ENCODE measurements around the gene NPFF. TPM values are rescaled to one million over a fixed set of nuclear protein-coding genes. Genes with fewer than 3 reads are reported as not detected.

Gene NPFF
- total RNA-seq, 1 experiment from 2014 or later = not detected

GRCh38 chr12:53539526-53539925, 32.2 kb upstream of the NPFF start:
- POLR2A ChIA-PET (ENCODE audit: unreplicated experiment) = interaction anchor here (0.6 kb wide), 2 partner anchors 22 to 38 kb away, joined by 3 to 5 read pairs; partner anchors contain the start of gene TARBP2
- H3K36me3 ChIP-seq (ENCODE audit: low read depth) = peaks cover 27% of the 10 kb centered on the region; the same call in 1 of the 2 replicates
- CTCF ChIA-PET = no interaction called here

GRCh38 chr12:53538209-53538689, 31.0 kb upstream of the NPFF start:
- Histone ChIP-seq H3K4me2 (peak overlapping the region; percentile 65), H3K27me3 (ENCODE audit: insufficient read depth, low read depth) (no peaks in the 10 kb centered on the region), H3K4me3 (no peak overlapping the region), H3K27ac (peak overlapping the region; percentile 73), H3K79me2 (ENCODE audit: low read depth) (no peaks in the 10 kb centered on the region), H3K9me3 (ENCODE audit: insufficient read depth, low read depth) (no peaks in the 10 kb centered on the region), H3F3A (ENCODE audit: insufficient read depth, low read depth) (peaks cover 38% of the 10 kb centered on the region), H2AFZ (no peak overlapping the region), H4K20me1 (ENCODE audit: insufficient read depth) (no peaks in the 10 kb centered on the region), H3K9me2 (ENCODE audit: insufficient read depth) (no peaks in the 10 kb centered on the region), H3K4me1 (replicated peaks; ENCODE audit: insufficient read depth) (peaks cover 33% of the 10 kb centered on the region), H3K36me3 (ENCODE audit: low read depth) (peaks cover 31% of the 10 kb centered on the region; the same call in 1 of the 2 replicates)
- no TSS peak for BruUV-seq (replicated peaks)
- peak; percentile 42 to 92 for DNase-seq
- no peak for TF ChIP-seq EZH2 (IDR thresholded peaks at IDR 0.05; ENCODE audit: low read depth)
- TF ChIP-seq CTCF (conservative IDR thresholded peaks at IDR 0.05) = no peak
- ChIA-PET CTCF (interaction anchor here (0.7 kb wide), 1 partner anchor 850 kb away, joined by 3 read pairs; no protein-coding TSS in a partner anchor), POLR2A (ENCODE audit: unreplicated experiment) (no interaction called here)
- intact Hi-C loops (cut with micrococcal nuclease; ENCODE audit: unreplicated experiment) = no loop called here

More at GRCh38 chr12:53539526-53539925, 32.2 kb upstream of the NPFF start:
- H3K79me2 ChIP-seq (ENCODE audit: low read depth) = no peaks in the 10 kb centered on the region
- H3K9me2 ChIP-seq (ENCODE audit: insufficient read depth) = no peaks in the 10 kb centered on the region
- H4K20me1 ChIP-seq (ENCODE audit: insufficient read depth) = no peaks in the 10 kb centered on the region
- no peak overlapping the region for H2AFZ ChIP-seq
- no peaks in the 10 kb centered on the region for H3K27me3 ChIP-seq (ENCODE audit: insufficient read depth, low read depth)
- H3K4me3 ChIP-seq = no peak overlapping the region
- H3K27ac ChIP-seq = peak overlapping the region; percentile 73; the same call in 1 of the 2 replicates
- intact Hi-C loops (cut with micrococcal nuclease; ENCODE audit: unreplicated experiment) = no loop called here
- no TSS peak for BruUV-seq (replicated peaks)
- DNase-seq = no peak
- H3K4me1 ChIP-seq (replicated peaks; ENCODE audit: insufficient read depth) = peaks cover 33% of the 10 kb centered on the region
- peaks cover 38% of the 10 kb centered on the region for H3F3A ChIP-seq (ENCODE audit: insufficient read depth, low read depth)
- H3K4me2 ChIP-seq = peak overlapping the region; percentile 65
- TF ChIP-seq EZH2 (IDR thresholded peaks at IDR 0.05; ENCODE audit: low read depth) (no peak), CTCF (conservative IDR thresholded peaks at IDR 0.05) (no peak)
- H3K9me3 ChIP-seq (ENCODE audit: insufficient read depth, low read depth) = no peaks in the 10 kb centered on the region

- DNase-seq = no peak
- CTCF ChIA-PET = no interaction called here
- TF ChIP-seq CTCF (conservative IDR thresholded peaks at IDR 0.05) (no peak), EZH2 (IDR thresholded peaks at IDR 0.05; ENCODE audit: low read depth) (no peak)
- no peak overlapping the region for H3K27ac ChIP-seq
- BruUV-seq (replicated peaks) = no TSS peak
- intact Hi-C loops (cut with micrococcal nuclease; ENCODE audit: unreplicated experiment) = no loop called here
- H3K9me2 ChIP-seq (ENCODE audit: insufficient read depth) = no peaks in the 10 kb centered on the region
- POLR2A ChIA-PET (ENCODE audit: unreplicated experiment) = no interaction called here
- no peak overlapping the region for H3K4me3 ChIP-seq
- no peaks in the 10 kb centered on the region for H3K27me3 ChIP-seq (ENCODE audit: insufficient read depth, low read depth)
- H3K9me3 ChIP-seq (ENCODE audit: insufficient read depth, low read depth) = no peaks in the 10 kb centered on the region
- peaks cover 33% of the 10 kb centered on the region for H3K4me1 ChIP-seq (replicated peaks; ENCODE audit: insufficient read depth)
- H3K79me2 ChIP-seq (ENCODE audit: low read depth) = no peaks in the 10 kb centered on the region
- H3F3A ChIP-seq (ENCODE audit: insufficient read depth, low read depth) = peaks cover 38% of the 10 kb centered on the region
- no peak overlapping the region for H2AFZ ChIP-seq
- H3K36me3 ChIP-seq (ENCODE audit: low read depth) = peaks cover 39% of the 10 kb centered on the region
- H4K20me1 ChIP-seq (ENCODE audit: insufficient read depth) = no peaks in the 10 kb centered on the region
- no peak overlapping the region for H3K4me2 ChIP-seq
Measured at GRCh38 chr12:53536962-53537361, 29.7 kb upstream of the NPFF start.

Data from PC-9 (cell line).